Inflammatory macrophage treated with lipopolysaccharide for 4 hours (primary cell): ENCODE results near the gene EWSR1.

Source experiments
- DNase-seq: peaks from one replicate; pipeline ENCODE4 v3.0.0-alpha.2; 2020

The EWSR1 gene

DNA sequence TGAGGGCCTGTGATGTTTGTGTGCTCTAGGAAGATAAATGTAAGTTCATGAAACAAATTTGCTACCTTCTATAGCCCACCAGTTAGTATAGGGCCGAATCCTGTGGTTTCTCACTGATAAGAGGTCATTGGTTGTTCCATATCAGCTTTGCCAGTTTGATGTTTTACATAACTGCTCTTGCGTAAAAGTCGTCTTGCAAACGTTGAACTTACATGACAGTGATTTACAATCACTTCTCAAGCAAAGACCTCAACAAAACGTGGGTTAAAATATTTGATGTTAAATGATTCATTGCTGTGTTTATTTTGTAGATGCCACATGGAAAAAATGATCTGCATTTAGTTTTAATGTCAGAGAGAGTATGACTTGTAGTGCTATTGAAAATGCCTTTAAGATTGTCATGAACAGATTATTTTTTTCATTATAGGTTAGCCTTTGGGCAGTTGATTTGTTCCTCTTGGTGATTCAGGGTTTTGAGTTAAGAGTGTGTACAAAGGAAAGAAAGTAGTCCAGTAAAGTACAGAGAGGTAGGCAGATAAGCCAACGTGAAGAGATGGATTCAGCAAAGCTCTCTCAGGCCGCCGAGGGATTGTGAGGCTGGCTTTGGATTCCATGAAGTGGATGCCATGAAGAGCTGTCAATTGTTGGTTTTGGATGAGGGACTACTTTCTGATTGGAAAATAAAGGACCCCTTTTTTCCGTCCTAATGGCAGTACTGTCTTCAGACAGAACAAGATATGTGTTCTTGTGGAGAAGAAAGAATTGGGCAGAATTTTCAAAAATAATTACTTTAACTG, 2.6 kb downstream of the EWSR1 start:
- DNase-seq: peak; percentile 60

DNA sequence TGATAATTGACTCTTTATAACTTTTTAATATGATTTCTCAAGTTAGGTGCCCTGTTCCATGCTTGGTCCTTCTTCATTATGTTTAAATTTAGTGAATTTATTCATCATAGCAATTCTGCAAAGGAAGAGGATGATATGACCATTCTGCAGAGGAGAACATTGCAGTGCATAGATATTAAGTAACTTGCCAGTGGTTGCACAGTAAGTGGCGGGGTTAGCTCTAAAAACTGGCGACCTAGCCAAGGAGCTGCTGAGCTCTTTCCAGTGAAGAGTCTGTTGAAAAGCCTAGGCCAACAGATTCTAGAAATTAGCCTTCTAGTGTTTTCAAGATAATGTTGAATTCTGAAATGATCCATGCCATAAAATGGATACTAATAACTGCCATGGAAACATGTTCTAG, 4.6 kb downstream of the EWSR1 start:
- DNase-seq: no peak

DNA sequence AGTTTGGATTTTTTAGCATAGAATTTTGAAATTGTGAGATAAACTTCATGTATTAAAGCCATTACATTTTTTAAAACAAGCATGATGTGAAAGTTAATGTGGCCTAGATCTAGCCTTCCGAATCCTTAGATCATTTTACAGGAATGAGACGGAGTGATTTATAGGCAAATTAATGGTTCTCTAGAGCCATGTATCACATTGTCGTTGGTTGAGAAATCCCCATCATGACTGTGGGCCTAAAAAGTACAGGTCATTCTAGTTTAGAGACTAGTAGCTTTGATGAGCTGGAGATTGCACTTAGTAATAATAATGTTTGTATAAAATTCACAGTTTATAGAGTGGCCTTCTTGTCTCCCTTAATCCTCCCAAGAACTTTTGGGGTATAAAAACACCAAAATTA, 7.1 kb downstream of the EWSR1 start:
- no peak for DNase-seq

DNA sequence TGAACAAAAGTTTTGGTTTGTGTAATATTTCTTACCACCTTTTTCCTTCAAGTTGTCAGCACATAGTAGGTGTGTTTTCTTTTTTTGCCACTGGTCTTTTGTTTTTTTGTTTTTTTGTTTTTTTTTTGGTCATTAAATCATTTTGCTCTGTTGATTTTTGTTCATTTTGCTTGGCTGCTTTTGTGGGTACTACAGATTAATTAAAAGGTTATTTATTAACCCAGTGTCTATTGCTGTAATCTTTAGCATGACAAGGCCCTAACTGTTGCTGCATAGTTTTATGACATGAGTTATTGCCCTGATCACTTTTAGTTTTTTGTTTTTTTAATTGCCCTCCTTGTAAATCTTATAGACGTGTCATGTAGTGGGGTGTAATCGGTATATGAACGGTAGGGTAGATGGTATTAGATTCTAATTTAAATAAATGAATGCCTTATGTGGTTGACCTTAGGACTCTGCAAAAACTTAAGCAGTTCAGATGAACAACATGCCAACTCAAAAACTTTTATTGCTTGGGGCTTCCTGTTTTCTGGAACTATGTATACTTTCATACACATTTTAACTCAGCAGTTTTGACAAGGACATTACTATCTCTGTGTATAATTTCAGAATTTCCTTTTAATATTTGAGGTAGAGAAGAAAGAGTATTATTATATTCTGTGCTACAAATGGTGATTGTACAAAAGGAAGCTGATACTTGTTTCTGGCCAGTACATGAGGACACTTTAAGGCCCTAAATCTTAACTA, 7.9 kb downstream of the EWSR1 start:
- DNase-seq: no peak

DNA sequence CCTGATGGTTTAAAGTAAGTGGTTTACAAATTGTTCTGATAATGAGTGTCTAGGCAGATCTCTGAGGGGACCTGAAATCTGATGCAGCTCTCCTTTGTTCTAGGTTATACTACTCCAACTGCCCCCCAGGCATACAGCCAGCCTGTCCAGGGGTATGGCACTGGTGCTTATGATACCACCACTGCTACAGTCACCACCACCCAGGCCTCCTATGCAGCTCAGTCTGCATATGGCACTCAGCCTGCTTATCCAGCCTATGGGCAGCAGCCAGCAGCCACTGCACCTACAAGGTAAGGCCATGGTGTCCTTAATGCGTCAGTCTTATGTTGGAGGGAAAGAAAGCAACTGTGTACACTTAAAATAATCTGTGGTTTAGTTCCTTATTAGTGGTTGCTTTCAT, 9.9 kb downstream of the EWSR1 start:
- no peak for DNase-seq

DNA sequence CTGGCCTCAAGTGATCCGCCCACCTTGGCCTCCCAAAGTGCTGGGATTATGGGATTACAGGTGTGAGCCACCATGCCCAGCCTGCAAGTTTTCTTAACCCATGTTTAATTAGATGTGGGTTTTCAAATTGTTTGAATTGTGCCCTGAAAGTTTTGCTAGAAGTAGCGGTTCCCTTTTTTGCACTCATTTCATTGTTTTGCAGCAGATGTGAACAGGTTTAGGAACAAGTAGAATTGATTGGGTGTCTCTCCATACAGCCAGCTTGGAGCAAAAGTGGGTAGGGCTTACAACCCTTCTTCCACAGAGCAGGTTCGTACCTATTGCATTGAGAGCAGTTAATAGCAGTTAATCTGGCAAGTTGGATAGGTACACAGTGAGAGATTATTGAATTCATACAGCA, 16.1 kb downstream of the EWSR1 start:
- DNase-seq: no peak

DNA sequence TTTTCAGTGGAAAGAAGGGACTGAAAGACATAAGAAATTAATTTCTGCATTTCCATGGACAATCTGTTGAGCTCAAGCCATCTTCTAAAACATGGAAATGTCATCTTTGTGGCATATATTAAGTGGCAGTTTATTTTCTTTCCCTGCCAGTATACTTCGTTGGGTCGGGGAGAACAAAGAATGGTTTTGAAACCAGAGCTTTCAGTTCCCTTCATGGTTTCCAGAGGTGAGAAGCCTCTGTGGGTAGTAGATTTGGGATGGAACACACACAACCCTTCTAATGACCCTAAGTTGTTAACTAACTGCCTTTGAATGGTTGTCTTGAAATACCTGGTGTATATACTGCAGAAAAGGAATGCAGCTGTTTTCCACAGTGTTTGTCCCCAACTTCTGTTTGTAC, 20.8 kb downstream of the EWSR1 start:
- DNase-seq: no peak

DNA sequence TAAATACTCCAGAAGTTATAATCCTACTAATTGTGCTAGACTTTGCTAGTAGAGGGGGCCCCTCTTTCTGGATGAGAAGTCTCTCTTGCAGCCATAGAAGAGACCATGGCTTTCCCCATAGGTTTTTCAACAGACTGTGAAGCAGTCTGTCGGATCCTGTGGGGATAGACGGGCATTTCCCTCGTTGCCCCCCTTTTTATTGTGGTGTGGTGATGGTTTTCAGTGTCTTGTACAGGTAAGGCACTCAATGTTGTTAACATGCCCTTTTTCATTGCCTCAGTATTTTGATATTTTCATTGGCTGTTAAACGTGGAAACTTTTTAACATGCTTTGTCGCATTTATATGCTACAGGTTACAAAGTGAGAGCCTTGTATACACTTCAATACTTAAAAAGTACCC, 22.0 kb downstream of the EWSR1 start:
- no peak for DNase-seq

DNA sequence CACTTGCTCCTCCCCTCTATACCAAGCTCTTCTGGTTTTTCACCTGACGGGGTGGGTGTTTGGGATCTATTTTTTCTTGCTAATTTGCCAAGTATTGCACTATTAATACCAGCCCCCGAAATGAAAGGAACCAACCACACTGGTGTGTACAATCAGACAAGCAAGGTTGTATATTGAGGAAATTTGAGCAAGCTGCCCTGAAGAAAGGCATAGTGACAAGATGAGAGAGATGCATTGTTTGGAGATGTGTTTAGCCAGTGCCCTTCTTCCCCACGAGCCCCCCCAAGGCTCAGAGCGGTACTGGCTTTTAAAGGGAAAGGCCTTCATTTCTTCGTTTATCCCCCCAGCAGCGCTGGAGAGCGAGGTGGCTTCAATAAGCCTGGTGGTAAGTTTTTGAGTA, 23.1 kb downstream of the EWSR1 start:
- no peak for DNase-seq

DNA sequence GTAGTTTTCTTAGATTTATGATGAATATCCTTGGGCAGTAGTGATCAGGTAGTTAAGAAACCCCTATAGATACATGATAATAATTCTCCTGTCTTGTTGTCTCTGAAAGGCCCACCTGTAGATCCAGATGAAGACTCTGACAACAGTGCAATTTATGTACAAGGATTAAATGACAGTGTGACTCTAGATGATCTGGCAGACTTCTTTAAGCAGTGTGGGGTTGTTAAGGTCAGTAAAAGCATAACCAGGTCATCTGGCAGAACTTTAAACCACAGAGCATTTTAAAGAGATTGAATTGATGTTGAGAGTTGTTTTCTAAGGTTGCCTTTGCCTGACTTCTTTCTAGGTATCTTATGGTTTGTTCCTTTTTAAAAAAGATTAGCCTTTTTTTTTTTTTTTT, 24.3 kb downstream of the EWSR1 start:
- DNase-seq: no peak

DNA sequence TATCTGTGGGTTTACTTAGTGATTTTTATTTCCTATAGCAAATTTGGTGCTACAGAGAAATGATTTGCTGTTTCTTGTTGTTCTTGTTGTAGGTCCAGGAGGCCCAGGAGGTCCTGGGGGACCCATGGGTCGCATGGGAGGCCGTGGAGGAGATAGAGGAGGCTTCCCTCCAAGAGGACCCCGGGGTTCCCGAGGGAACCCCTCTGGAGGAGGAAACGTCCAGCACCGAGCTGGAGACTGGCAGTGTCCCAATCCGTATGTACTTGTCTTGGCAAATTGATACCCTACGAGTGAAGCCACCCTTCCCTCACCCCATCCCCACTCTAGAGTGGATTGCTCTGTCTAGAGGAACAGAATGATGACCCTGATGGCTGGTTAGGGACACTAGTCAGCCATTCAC, 30.6 kb downstream of the EWSR1 start:
- no peak for DNase-seq

DNA sequence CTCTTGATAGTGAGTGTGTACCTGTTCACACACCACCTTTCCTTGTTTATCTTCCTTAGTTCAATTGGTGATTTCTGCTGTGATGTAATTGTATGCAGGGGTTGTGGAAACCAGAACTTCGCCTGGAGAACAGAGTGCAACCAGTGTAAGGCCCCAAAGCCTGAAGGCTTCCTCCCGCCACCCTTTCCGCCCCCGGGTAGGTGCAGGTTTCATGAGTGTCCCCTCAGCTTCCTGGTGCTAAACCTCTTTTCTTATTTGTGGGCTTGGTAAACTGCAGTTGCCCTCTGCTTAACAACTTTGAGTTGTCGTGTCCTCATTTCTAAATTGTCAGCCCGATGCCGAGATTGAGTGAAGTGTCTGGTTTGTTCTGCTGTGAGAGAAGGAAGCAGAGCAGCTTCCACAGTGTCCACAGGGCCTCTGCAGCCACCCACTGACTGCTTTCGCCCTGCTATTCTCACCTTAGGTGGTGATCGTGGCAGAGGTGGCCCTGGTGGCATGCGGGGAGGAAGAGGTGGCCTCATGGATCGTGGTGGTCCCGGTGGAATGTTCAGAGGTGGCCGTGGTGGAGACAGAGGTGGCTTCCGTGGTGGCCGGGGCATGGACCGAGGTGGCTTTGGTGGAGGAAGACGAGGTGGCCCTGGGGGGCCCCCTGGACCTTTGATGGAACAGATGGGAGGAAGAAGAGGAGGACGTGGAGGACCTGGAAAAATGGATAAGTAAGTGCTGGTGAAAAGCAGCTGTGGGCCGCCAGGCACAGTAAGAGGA, 31.2 kb downstream of the EWSR1 start:
- DNase-seq: no peak

DNA sequence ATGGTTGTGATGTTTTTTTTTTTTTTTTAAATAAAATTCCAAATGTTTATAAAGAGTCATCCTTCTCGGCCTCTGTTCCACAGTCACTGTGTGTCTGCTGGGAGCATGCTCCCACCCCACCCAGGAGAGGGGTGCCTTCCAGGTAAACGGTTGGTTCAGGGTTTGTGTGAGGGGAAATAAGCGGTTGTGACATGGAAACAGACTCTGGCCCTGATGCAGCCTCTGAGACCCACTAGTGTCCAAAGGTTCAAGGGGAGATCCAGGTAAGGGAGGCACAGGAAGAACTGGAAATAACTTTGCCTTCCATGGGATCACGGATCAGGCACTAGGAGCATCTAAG, 32.4 kb downstream of the EWSR1 start:
- no peak for DNase-seq

DNA sequence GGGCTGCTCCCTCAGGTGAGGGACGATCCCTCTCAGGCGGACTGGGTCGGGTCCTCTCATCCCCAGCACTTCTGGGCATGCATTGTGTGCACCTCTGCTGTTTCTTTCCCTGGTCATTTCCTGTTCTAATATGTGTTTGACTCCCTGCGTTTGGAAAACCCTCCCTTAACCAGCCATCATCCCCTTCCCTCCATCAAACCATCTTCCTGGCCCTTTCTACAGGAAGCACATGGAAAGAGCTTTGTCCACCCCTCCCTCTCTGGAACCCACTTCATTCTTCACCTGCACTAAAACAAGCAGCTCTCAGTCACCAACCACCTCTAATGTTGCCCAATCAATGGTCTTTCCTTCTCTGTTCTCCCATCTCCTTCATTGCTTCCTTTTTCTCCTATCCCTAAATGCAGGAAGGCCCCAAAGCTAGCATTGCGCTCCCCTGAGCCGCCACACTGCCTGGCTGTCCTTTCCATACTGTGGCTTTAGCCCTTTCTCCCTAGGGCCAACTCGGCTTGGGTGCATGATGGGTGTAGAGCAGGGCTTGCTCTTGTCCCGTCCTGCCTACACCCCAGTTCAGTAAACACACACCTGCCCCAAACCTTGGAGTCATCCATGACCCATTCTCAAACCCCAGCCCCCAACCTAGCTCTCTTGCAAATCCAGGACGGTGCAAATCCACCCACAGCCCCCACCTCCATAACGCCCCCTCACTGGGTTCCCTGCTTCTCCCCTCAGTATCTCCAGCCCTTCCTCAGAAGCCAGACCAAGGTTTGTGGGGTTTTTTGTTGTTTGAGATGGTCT, 32.9 kb downstream of the EWSR1 start:
- DNase-seq: no peak

DNA sequence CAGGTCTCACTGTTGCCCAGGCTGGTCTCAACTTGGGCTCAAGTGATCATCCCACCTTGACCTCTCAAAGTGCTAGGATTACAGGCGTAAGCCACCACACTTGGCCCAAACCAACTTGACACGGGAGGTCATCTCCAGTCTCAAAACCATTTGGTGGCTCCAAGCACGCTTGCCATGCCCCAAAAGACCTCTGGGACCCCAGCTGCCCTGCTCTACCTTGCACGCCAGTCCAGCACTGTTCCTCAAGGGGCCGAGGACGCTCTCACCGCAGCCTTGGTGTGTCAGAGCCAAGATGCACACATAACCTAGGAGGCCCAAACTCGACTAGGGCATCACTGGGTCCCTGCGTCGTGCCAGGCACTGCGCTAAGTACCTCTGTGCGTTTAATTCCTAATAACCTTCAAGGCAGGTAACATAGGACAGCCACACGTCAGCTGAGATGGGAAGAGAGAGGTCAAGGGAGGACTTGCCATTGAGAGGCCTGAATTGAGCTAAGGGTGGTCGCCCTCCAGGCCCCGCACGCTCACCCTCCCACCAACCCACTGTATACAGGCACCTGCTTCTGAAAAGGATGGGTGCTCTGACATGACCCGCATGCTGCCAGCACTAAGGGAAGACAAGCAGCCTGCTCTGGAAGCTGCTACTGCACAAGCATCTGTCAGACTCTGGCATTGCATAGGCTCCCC, 33.8 kb downstream of the EWSR1 start:
- DNase-seq: no peak

DNA sequence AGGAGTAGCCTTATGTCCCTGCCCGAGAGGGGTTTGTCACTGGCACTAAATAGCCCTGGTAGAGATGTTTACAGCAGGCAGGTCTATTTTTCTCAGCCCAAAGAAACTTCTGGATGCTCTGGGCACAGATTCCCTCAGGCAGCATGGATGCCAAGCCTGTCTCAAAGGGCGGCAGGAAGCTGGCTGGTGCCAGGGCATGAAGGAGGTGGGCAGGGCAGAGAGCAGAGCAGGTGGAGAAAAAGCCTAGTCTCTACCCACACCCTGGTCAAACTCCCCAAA, 34.3 kb downstream of the EWSR1 start:
- DNase-seq: no peak

DNA sequence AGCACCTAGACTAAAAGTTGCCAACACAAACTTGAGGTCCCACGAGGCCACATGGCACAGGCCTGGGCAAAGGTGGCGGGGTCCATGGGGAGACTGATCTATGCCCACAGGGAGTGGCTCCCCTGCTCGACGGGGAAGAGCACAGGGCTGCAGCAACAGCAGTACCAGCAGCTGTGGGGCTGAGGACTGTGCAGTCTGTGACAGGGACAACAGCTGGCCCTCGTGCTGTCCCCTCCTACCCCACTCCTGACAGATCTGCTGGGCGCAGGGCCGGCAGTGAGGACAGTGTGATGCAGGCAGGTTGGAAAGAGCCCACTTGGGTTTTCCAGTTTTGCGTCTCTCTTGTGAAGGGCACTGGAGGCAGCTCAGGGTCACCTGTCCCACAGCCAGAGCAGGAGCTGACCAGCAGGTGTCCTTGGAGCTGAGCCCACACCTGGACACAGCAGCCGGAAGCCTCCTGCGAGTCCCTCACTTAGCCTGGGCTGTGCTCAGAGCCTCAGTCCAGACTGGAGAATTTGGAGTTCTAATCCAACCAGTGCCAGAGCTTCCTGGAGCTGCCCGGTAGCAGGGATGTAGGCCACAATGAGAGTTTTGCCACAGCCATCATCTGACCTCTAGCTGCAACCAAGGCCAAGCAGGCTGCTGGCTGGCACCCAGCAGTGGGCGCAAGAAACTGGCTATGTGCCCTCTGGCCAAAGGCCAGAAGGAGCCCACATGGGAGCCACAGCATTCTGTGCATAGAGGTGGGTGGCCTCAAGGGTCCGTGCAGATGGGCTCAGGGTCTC, 34.8 kb downstream of the EWSR1 start:
- peak; percentile 17 for DNase-seq

DNA sequence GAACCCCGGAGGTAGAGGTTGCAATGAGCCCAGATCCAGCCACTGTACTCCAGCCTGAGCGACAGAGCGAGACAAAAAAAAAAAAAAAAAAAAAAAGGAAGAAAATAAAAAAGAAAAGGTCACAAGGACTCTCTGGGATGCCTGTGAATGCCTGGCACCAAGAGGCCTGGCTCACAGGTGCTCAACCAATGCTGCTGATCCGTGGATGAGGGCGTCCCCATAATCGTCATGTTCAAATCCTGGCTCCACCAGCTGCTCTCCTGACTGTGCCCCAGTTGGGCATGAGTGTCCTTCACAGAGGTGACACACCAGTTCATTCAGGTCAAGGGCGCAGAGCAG, 37.7 kb downstream of the EWSR1 start:
- DNase-seq: no peak

DNA sequence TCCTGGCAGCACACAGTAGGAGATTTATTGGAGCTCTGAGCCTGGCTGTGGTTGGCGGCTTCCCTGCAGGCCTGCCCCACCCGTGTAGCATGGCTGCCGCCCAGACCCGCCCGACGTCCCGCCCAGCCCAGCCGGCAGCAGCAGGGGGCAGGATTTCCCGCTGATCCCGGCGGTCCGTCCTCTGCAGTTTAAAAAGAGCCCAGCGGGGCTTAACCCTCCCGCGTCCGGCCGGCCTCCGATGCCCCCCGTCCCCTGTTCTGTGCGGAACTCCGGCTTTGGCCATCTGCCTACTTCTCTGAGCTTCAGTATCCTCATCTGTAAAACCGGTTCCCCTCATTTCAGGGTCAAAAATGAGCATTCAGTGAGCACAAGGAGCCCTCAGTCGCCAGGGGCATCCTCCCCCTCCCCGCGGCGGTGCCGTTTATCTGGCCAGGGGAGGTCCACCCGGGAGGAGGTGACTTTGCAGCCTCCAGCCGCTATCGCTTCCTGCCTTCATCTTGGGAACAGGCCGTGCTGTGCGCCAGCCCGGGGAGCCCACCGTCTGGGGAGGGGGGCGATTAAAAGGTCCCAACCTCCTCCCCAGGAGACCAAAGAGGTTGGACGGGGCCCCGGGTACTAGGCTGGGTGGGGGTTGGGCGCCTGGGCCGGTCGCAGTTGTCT, 38.2 kb downstream of the EWSR1 start, which contains the start of gene GAS2L1:
GAS2L1 (plus strand) TSS at position 476 of the 660 bp plus-strand sequence. CDS start 1,456 bp downstream, outside the sequence.
- DNase-seq: peak; percentile 73

DNA sequence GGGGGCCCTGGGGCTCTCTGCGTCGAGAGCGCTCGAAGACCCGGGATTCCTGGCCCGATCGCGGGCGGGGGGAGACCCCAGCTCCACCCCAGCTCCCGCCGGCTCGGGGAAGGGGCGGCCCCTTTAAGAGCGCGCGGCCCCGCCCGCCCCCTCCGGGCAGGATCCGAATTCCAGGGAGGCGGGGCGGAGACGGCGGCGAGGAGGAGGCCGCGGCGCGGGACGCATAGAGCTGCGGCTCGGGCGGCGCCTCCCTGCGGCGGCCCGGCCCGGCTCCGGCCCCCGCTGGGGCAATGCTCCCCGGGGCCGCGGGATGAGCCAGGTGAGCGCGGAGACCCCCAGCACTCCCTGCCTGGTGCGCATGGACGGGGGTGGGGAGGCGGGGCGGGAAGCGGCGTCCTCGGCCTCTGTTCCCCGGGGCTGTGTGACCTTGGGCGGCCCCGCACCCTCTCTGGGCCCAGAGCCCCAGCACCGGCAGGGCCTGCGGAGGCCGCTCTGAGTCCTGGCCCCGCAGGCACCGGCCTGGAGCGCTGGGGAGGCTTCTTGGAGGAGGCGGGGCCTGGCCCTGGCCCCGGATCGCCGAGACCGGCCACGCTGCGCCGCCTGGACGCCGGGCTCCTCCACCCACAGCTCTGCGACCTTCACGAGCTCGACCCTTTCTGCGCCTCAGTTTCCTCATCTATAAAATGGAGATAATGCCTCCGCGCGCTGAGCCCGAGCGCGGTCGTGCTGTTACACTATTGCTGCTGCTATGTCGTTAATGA, 38.9 kb downstream of the EWSR1 start:
- peak; percentile 71 for DNase-seq
